ENCODE measurements around the gene LPP.

- TF ChIP-seq POLR2AphosphoS5 (IDR thresholded peaks at IDR 0.05; ENCODE audit: borderline replicate concordance, low read depth, low read length) (no peak), EZH2 (IDR thresholded peaks at IDR 0.05) (no peak)
Observed at GRCh38 chr3:188667926-188668325, 514.0 kb downstream of the LPP start.

All from SK-N-MC (cell line).